CD14-positive monocyte (primary cell): ENCODE measurements around the gene SLC2A1. TPM values are rescaled to one million over a fixed set of nuclear protein-coding genes. Genes with fewer than 3 reads are reported as not detected.
A peak's percentile ranks its signal among the peaks of the same experiment; 100 is the strongest.

Experiments
- DNase-seq, 3 donors: peaks; one replicate each; pipeline ENCODE4 v3.0.0-alpha.2; 2011 to 2022
- H2AFZ ChIP-seq: 2 replicates; pipeline ENCODE4 v1.6.0; 2012; ENCODE audit warnings: mild to moderate bottlenecking, low read depth, low read length, inconsistent platforms; ENCODE audit not compliant: insufficient read depth, poor library complexity, severe bottlenecking
- H3K27ac ChIP-seq, 2 donors: 1 replicate in 1 of 2; 2 replicates in 1 of 2; pipeline ENCODE4 v1.5.1; 2012 to 2013; ENCODE audit warnings: low read length in 2 of 2, control low read depth in 1 of 2, inconsistent platforms in 1 of 2, low read depth in 1 of 2, mild to moderate bottlenecking in 1 of 2
- H3K27me3 ChIP-seq, 2 donors: one replicate each; pipeline versions ENCODE4 v1.6.0 to v1.6.1; 2011 to 2013; ENCODE audit warnings: low read length in 2 of 2; ENCODE audit not compliant: control insufficient read depth in 2 of 2, insufficient read depth in 2 of 2
- H3K36me3 ChIP-seq, 2 donors: replicated peaks in 1 of 2; 1 replicate in 1 of 2; 2 replicates in 1 of 2; pipeline versions ENCODE4 v1.5.1 to v1.6.1; 2012 to 2013; ENCODE audit warnings: low read length in 2 of 2, control low read depth in 1 of 2, inconsistent platforms in 1 of 2, mild to moderate bottlenecking in 1 of 2; ENCODE audit not compliant: insufficient read depth in 2 of 2, control insufficient read depth in 1 of 2
- H3K4me1 ChIP-seq, 2 donors: 1 replicate in 1 of 2; 2 replicates in 1 of 2; pipeline versions ENCODE4 v1.5.1 to v1.6.1; 2012 to 2013; ENCODE audit warnings: low read length in 2 of 2, control low read depth in 1 of 2, inconsistent platforms in 1 of 2, mild to moderate bottlenecking in 1 of 2, moderate library complexity in 1 of 2; ENCODE audit not compliant: insufficient read depth in 2 of 2, control insufficient read depth in 1 of 2
- H3K4me2 ChIP-seq: replicated peaks from 2 replicates; pipeline ENCODE3; 2012; ENCODE audit warnings: low read length, moderate library complexity, mild to moderate bottlenecking; ENCODE audit not compliant: poor library complexity, severe bottlenecking; ENCODE audit errors: extremely low read depth
- H3K4me3 ChIP-seq, 3 experiments: fragments of 200-600 bp in 1 of 3; sonication (generic) in 1 of 3; replicated peaks in 1 of 3; 1 replicate in 2 of 3; 2 replicates in 1 of 3; pipeline ENCODE4 v1.5.1; 2011 to 2013; ENCODE audit warnings: low read length in 3 of 3, mild to moderate bottlenecking in 3 of 3, control low read depth in 2 of 3, low read depth in 2 of 3, inconsistent platforms in 1 of 3, moderate library complexity in 1 of 3
- H3K79me2 ChIP-seq: 2 replicates; pipeline ENCODE4 v1.6.0; 2012; ENCODE audit warnings: mild to moderate bottlenecking, control low read depth, inconsistent platforms, low read length, moderate library complexity; ENCODE audit not compliant: insufficient read depth
- H3K9ac ChIP-seq: 2 replicates; pipeline ENCODE4 v1.6.0; 2017; ENCODE audit warnings: low read length, mild to moderate bottlenecking; ENCODE audit not compliant: insufficient read depth, poor library complexity, severe bottlenecking
- H3K9me3 ChIP-seq, 2 donors: replicated peaks in 1 of 2; 1 replicate in 1 of 2; 2 replicates in 1 of 2; pipeline versions ENCODE4 v1.5.1 to v1.6.1; 2012 to 2013; ENCODE audit warnings: low read length in 2 of 2, control low read depth in 1 of 2; ENCODE audit not compliant: control insufficient read depth in 1 of 2, insufficient read depth in 1 of 2
- H4K20me1 ChIP-seq: 2 replicates; pipeline ENCODE4 v1.6.0; 2012; ENCODE audit warnings: mild to moderate bottlenecking, low read length, control low read depth, moderate library complexity; ENCODE audit not compliant: insufficient read depth
- H3K27ac Mint-ChIP-seq, 7 donors: one replicate each; pipeline ENCODE4 v1.8.0; 2020; ENCODE audit warnings: mild to moderate bottlenecking in 7 of 7, mixed read lengths in 7 of 7, moderate library complexity in 6 of 7, inconsistent platforms in 2 of 7
- H3K27me3 Mint-ChIP-seq, 3 donors: one replicate each; pipeline ENCODE4 v1.8.0; 2021 to 2022; ENCODE audit warnings: low read depth in 3 of 3, mild to moderate bottlenecking in 3 of 3, mixed read lengths in 3 of 3, moderate library complexity in 3 of 3, inconsistent platforms in 1 of 3
- H3K36me3 Mint-ChIP-seq, 2 donors: one replicate each; pipeline ENCODE4 v1.8.0; 2020; ENCODE audit warnings: mixed read lengths in 2 of 2, inconsistent platforms in 1 of 2, mild to moderate bottlenecking in 1 of 2
- H3K4me1 Mint-ChIP-seq: one replicate; pipeline ENCODE4 v1.8.0; 2020; ENCODE audit warnings: mild to moderate bottlenecking, mixed read lengths
- H3K4me3 Mint-ChIP-seq, 2 donors: one replicate each; pipeline ENCODE4 v1.8.0; 2020; ENCODE audit warnings: mild to moderate bottlenecking in 2 of 2, mixed read lengths in 2 of 2, moderate library complexity in 1 of 2
- H3K9me3 Mint-ChIP-seq, 7 donors: one replicate each; pipeline ENCODE4 v1.8.0; 2020 to 2022; ENCODE audit warnings: mixed read lengths in 7 of 7, mild to moderate bottlenecking in 6 of 7, moderate library complexity in 6 of 7, inconsistent platforms in 2 of 7
- WGBS: methylation state at CpG from one replicate; pipeline ENCODE4 v1.1.5; 2013; ENCODE audit warnings: missing lambda C conversion rate; ENCODE audit not compliant: insufficient coverage; 5-methylcytosine and 5-hydroxymethylcytosine counted together
- intact Hi-C, 2 donors: fragments of 100-400 bp; cut with micrococcal nuclease; formaldehyde crosslinking; loops; one replicate each; pipeline versions ENCODE4 v1.15.0 to v1.15.1; 2023
- polyA plus RNA-seq, 3 donors: library from polyadenylated mRNA; depleted of rRNA in 1 of 3; unstranded in 2 of 3; stranded (reverse) in 1 of 3; fragments of 300-500 nt in 2 of 3; fragments of >200 nt in 1 of 3; fragmentation: Illumina TruSeq in 2 of 3; gene quantifications; 1 replicate in 2 of 3; 2 replicates in 1 of 3; pipeline ENCODE4 v1.2.3, GENCODE V29; 2012 to 2021
- TF ChIP-seq, protein P1 (sequence below): fragments of 200-600 bp; IDR thresholded peaks from one replicate; pipeline ENCODE4 v1.8.0; 2022; ENCODE audit warnings: antibody characterized with exemption, mild to moderate bottlenecking

The SLC2A1 gene
- polyA plus RNA-seq, 3 donors = 0.56 to 5.0 (median 0.71) TPM

DNA sequence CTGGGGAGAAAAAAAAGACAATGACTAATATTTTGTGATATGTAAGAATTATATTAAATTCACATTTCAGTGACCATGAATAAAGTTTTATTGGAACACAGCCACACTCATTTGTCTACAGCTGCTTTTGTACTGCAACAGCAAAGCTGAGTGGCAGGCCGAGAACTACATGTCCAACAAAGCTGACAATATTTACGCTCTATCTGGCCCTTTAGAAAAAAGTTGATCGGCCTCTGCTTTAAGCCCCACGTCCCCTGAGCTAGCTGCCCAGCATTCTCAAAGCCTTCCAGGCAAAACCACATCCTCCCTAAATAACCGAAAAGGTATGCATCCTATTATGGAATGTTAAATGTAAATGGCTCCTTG, 8.6 kb downstream of the SLC2A1 start:
- peaks cover 5 to 14% of the 10 kb centered on the region in 2 donors for H3K4me1 ChIP-seq
- Mint-ChIP-seq H3K27ac (no peak overlapping the region), H3K27me3 (peaks cover 0 to 5% (median 0%) of the 10 kb centered on the region in 3 donors), H3K4me1 (peaks cover 20% of the 10 kb centered on the region), H3K9me3 (peaks cover 0 to 4% (median 0%) of the 10 kb centered on the region in 7 donors), H3K36me3 (peaks cover 2 to 9% of the 10 kb centered on the region in 2 donors), H3K4me3 (no peak overlapping the region)
- no peaks in the 10 kb centered on the region for H3K27me3 ChIP-seq
- H3K4me2 ChIP-seq = no peak overlapping the region
- no peak overlapping the region for H2AFZ ChIP-seq
- intact Hi-C loops = no loop called here
- no peak for DNase-seq
- H3K36me3 ChIP-seq = no peaks in the 10 kb centered on the region
- no peaks in the 10 kb centered on the region for H4K20me1 ChIP-seq
- TF ChIP-seq, protein P1, sequence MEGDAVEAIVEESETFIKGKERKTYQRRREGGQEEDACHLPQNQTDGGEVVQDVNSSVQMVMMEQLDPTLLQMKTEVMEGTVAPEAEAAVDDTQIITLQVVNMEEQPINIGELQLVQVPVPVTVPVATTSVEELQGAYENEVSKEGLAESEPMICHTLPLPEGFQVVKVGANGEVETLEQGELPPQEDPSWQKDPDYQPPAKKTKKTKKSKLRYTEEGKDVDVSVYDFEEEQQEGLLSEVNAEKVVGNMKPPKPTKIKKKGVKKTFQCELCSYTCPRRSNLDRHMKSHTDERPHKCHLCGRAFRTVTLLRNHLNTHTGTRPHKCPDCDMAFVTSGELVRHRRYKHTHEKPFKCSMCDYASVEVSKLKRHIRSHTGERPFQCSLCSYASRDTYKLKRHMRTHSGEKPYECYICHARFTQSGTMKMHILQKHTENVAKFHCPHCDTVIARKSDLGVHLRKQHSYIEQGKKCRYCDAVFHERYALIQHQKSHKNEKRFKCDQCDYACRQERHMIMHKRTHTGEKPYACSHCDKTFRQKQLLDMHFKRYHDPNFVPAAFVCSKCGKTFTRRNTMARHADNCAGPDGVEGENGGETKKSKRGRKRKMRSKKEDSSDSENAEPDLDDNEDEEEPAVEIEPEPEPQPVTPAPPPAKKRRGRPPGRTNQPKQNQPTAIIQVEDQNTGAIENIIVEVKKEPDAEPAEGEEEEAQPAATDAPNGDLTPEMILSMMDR = no peak
- peaks cover 4% of the 10 kb centered on the region for H3K79me2 ChIP-seq
- H3K27ac ChIP-seq = no peak overlapping the region
- no peaks in the 10 kb centered on the region for H3K9me3 ChIP-seq
- H3K9ac ChIP-seq = no peak overlapping the region
- WGBS = 100% methylated on average over 1 of the region's 5 CpGs
- H3K4me3 ChIP-seq = no peak overlapping the region

GRCh38 chr1:42949312-42950115, 9.2 kb downstream of the SLC2A1 start:
- intact Hi-C loops = no loop called here
- Histone ChIP-seq H3K79me2 (peaks cover 4% of the 10 kb centered on the region), H3K4me3 (no peak overlapping the region), H3K36me3 (no peaks in the 10 kb centered on the region), H3K9ac (no peak overlapping the region), H3K9me3 (no peaks in the 10 kb centered on the region), H3K27me3 (no peaks in the 10 kb centered on the region), H4K20me1 (no peaks in the 10 kb centered on the region), H2AFZ (no peak overlapping the region), H3K4me1 (peaks cover 11 to 20% of the 10 kb centered on the region in 2 donors), H3K27ac (no peak overlapping the region), H3K4me2 (no peak overlapping the region)
- Mint-ChIP-seq H3K27me3 (peaks cover 0 to 9% (median 0%) of the 10 kb centered on the region in 3 donors), H3K9me3 (peaks cover 0 to 4% (median 0%) of the 10 kb centered on the region in 7 donors), H3K36me3 (peaks cover 2 to 7% of the 10 kb centered on the region in 2 donors), H3K27ac (peak overlapping the region in 2 of 7 donors; percentile 26 to 76), H3K4me3 (no peak overlapping the region), H3K4me1 (peaks cover 26% of the 10 kb centered on the region)
- TF ChIP-seq, protein P1 = no peak
- DNase-seq = no peak
- 73% methylated on average over 4 of the region's 9 CpGs for WGBS
